HG02884 (cell line): ENCODE results near the gene UBL5.

Experiments used
- ATAC-seq: cut with Tn5 transposase; IDR thresholded peaks from one replicate; pipeline ENCODE4 v1.9.1; 2021; ENCODE audit warnings: mild to moderate bottlenecking, moderate library complexity; ENCODE audit not compliant: unreplicated experiment

The UBL5 gene

GRCh38 chr19:9877780-9878510, 50.2 kb downstream of the UBL5 start:
- ATAC-seq = no peak

- no peak for ATAC-seq
Observed at GRCh38 chr19:9878511-9879196, 50.9 kb downstream of the UBL5 start.
